Stimulated activated CD8-positive, alpha-beta memory T cell treated with anti-CD3 and anti-CD28 coated beads, Interleukin-4, amount 100 ng/mL, for 4 hours (primary cell): ENCODE measurements around the gene CCDC167.
A peak's percentile ranks its signal among the peaks of the same experiment; 100 is the strongest.

Experiments used
- DNase-seq, 2 donors: peaks; one replicate each; pipeline ENCODE4 v3.0.0-alpha.2; 2020; ENCODE audit warnings: low read depth in 2 of 2, low spot score in 1 of 2

CCDC167 gene

DNA sequence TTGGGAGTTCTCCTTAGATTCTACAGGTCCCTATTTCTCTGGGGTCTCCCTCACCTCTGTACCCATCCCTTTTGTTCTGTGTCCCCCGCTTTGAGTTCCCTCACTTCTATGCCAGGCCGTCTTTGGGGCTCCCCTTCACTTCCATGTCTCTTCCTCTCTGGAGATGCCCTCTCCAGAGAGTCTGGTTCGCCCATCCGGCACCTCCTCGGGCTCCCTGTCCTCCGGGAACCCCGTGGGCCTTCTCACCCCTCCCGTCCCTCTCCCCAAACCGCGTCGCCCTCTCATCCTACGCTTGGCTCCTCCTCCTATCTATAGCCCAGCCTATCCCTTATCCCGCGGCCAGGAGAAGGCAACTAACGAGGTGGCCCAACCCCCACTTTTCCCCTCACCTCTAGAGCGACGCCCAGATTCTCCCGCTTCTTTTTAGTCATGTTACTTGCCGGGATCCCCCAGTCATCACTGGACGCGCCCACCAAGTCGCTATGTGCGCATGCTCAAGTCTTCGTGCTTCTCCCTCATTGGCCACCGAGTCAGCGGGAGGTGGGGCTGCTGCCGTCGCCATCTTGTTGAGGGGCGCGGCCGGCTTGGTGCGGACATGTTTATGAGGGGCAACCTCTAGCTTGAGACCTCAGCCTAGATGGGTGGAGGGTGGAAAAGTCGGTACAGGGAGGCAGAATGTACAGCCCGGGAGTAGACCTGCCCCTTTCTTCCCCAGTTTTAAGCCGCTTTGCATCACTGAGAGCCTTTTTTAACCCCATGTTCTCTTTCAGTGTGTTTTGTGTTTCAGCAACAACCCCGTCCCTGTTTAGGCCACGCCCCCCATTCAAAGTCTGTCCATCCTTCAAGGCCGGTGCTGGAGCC is at the start of gene CCDC167:
Gene CCDC167 (minus strand): TSS at position 461 of the 861 bp plus-strand sequence. CDS start 30 bp downstream, at position 431.
- peak; percentile 92 to 93 for DNase-seq

DNA sequence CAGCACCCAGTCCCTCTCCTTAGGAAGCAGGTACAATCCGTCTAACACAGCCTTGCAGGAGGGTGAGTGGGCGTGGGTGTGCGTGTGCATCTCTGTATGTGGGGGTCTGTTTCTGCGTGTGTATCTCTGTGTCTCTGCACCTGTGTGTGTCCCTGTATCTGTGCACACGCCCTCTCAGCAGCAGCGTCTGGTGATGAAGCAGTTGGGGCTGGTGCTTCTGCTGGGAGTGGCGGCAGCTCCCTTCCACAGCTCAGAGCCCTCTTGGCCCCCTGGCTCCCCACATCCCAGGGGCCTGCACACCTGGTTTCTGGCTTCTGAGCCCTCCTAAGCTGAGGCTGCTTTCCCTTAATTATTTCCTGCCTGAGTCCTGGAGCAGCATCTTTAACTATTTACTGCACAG is 49.5 kb upstream of the CCDC167 start:
- DNase-seq, result no peak

DNA sequence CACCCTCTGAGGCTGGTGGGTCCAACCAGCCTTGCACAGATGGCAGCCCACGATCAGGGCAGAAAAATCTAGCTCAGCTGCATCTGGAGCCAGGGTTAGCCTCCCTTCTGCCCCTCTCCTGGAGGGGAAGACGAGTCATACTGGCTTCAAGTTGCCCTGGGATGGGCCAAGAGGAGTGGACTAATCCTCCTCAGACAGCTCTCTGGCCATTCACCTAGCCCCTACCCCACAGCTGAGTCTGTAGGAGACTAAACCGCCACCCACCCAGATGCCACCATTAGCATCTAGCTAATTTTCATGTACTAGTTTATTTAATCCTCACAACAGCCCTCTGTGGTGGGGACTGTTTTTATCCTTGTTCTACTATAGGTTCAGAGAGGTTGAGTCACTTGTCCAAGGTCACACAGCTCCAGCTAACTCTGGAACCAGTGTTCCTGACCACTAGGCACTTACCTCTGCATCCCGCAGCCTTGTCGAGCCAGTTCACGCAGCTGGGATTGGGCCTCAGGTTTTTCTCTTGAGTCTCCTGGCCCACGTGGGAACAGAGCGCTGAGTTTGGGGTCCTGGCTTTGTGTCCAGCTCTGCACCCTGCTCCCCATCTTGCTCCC is 48.5 kb upstream of the CCDC167 start:
- no peak for DNase-seq

DNA sequence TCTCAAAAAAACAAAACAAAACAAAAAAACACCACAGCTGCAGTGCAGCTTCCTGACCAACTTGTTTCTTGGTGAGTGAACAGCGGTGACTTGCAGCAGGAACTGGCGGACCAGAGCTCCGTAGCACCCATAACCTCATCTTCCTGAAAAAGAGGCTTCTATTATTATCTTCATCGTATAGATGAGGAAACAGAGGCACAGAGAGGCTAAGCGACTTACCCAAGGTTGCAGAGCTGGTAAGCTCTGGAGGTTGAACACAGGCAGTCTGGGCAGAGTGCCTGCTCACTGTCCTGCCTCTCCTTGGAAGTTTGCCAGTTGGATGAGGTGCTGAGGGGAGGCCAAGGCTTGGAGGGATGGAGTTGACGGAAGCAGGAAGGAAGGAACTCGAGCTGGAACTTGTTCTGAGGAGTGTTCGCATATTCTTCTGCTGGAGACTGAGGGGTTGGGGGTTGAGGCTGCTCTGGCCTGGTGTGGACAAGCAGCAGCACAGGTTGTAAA is 47.9 kb upstream of the CCDC167 start:
- DNase-seq, result no peak

DNA sequence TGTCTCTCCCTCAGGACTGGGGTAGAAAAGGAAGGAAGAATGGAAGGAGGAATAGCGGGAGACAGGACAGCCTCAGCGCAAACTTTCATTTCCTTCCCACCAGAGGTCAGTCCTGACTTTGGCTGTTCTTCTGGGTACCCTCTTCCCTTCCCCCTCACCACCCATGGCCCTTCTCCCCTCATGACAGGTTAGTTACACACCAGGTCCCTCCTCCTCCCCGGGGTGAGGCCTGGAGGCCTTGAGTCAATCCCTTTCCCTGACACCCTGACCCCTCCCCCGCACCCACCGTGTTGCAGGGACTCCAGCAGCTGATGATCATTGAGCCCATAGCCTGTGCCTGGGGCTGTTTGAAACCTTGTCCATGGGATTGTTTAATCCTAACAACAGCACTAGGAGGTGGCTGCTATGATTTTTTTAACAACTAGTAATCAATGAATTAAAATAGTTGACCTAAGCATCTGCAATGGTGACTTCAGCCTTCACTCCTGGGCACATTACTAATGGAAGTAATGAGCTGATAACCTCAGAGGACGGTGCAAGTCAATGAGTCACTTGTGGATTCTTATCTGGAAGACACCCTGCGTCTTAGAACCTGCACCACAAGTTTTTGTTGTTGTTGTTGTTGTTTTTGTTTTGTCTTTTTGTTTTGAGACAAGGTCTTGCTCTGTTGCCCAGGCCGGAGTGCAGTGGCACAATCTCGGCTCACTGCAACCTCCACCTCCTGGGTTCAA is 46.6 kb upstream of the CCDC167 start:
- DNase-seq, result no peak

DNA sequence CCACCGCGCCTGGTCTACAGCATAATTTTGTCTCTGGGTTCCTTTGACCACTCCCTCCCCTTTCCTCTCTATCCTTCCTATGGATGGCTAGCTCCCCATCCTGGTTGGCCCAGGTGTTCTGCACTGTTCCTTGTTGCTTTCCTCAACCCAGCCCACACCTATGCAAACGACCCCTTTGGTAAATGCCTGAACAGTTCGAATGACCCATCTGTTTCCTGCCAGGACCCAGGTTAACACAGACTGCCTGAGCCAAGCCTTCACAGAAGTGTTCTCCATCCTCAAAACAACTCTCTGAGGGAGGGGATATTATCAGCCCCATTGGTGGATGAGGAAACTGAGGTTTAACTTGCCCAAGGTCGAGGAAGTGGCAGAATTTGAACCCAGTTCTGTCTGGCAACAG is 44.8 kb upstream of the CCDC167 start:
- no peak for DNase-seq

DNA sequence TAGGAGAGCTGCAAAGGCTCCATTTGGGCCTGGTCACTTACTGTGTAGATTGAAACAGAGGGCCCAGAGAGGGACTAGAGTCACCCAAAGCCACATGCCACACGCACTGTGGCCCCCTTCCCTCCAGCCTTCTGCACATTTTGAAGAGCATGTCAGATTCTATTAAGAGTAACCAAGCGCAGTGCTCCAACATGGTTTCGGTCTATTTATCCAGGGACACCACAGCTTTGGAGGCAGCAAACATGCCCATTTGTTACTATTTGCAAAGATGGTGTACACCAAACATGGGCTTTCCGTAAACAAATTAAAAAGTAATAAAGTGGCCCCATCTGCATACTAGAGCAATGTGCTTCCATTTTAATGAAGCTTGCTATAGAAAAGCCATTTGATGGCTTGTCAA is 43.7 kb upstream of the CCDC167 start:
- DNase-seq, result no peak

DNA sequence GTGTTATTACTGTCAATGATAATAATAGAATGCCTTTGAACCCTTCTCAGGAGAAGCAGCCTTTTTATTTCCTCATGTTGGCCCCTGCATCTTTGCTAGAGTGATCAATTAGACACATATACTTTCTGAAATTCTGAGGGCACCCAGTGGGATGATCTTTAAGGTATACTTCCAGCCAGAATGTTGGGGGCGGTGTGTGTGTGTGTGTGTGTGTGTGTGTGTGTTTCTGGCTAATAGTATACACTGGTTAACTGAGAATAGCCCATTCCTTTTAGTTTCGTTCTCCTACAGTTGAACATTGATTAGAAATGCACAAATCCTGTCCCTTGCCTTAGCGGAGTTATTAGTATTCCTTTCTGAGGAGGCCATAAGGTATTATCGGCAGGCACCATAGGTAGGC is 41.7 kb upstream of the CCDC167 start:
- DNase-seq, result no peak

DNA sequence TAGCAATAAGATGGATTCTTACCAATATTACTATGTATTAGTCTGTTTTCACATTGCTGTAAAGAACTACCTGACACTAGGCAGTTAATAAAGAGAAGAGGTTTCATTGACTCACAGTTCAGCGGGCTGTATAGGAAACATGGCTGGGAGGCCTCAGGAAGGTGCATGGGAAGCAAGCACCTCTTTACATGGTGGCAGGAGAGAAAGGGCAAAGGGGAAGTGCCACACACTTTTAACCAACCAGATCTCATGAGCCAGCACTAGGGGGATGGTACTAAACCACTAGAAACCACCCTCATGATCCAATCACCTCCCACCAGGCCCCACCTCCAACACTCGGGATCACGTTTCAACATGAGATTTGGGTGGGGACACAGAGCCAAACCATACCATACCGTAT is 40.7 kb upstream of the CCDC167 start:
- DNase-seq, result no peak

DNA sequence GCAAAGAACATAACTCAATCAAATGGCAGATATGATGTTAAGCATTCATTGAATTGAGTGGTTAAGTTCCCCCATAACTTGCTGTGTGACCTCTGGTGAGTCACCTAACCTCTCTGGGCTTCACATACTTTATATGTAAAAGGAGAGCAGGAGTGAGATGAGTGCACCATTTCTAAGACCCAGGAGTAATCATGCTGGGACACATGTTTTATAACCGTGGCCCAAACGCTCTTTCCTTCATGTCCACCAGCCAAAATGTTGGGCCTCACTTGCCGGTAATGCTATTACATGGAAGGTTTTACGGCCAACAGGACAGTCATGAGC is 40.3 kb upstream of the CCDC167 start:
- DNase-seq, result no peak

DNA sequence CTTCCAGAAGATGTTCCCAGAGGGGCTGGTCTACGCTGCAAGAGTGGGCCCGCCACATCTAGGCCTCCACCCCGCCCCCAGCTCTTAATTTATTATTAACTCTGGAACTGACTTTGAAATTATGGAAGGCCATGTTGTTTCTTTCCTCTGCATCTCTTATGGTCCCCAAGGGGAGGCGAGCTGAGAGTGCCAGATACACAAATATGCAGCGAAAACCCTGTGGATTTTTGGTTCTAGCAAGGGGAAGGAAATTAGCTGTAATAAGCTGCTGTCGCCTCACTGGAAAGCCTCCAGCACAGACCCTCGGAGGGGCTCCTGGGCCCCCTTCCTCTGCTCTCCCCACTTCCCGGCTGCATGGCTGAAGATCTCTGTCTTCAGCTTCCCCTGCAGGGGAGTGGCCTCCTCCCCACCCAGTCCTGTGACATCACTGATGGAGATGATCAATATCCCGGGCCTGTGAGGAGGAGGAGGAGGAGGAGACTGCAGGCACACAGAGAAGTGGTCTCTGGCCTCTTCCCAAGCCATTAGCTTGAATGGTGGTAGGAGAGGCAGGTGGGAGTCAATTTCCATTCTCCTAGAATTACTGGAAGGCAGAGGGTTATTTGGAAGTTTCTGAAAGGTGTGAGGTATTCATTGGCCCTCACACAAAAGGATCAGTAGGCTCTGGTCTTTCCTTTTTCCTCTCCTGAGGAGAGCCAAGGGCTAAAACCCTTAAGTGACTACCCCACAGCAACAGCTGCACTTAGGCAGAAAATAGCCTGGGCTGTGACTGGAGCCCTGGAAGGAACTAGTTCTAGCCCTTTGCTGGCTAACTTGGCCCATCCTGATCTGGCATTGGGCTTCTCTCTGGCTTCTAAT is 39.7 kb upstream of the CCDC167 start:
- no peak for DNase-seq

DNA sequence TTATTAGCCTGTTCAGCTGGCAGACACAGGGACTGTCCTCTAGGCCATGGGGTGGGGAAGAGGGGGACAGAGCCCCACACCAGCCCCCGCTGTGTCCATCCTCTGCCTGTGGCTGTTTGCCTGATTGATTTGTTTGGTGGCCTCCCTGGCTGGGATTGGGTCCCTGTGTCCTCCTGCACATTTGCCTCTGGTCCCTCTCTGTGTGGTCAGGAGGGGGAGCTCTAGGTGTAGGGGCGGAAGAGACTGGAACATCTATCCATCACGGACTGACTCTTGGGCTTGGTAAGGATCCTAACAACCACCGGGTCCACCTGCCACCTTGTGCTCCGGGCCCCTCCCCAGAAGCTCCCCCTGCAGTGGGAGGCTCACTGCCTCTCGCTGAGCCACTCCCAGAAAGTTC is 38.4 kb upstream of the CCDC167 start:
- no peak for DNase-seq

DNA sequence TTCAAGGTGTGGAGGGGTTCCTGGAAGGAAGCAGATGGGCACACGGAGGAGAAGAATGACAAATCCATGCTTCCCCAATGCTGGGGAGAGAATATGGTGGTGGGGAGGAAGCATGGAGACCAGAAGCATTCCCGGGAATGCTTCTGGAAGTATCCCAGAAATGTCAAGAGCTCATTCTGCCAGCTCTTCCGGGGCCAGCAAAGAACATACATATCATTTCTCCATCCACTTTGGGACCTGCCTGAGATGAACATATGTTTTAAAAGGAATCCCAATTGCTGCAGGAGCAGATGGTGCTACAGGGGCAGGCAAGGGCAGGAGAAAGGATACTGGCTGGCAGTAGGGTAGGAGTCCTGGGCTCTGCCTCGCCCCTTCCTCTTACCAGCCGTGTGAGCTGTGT is 37.9 kb upstream of the CCDC167 start:
- DNase-seq, result no peak

DNA sequence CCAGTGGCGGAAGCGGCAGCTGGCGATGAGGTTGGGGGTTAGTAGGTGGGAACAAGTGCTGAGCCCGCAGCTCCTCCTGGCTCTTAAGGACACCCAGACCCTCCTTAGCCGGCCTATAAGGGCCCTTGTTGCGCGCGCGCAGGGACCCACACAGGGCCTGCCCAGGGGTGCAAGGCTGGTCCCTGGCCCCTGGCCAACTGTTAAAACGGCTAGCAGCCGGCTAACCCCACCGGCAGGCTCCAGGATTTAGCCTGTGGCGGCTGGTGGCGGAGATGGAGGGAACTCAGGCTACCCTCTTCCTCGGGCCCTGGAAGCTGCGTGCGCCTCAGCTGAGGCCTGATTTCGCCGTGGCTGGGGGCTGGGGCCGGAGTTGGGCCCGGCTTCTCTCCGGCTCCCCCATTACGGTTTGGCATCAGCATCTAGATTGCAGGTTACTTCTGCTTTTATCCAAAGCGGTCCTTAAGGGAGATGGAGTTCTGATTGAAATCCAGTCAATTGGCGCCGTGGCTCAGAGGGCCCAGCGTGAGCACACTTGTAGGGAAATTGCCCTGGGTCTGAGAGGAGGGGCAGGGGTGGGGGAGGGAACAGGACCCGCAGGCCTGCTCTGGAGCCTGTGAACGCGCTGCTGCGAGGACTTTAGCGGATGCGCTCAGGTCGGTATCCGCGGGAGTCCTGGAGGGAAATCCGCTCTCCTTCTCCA is 36.9 kb upstream of the CCDC167 start:
- DNase-seq, result no peak

DNA sequence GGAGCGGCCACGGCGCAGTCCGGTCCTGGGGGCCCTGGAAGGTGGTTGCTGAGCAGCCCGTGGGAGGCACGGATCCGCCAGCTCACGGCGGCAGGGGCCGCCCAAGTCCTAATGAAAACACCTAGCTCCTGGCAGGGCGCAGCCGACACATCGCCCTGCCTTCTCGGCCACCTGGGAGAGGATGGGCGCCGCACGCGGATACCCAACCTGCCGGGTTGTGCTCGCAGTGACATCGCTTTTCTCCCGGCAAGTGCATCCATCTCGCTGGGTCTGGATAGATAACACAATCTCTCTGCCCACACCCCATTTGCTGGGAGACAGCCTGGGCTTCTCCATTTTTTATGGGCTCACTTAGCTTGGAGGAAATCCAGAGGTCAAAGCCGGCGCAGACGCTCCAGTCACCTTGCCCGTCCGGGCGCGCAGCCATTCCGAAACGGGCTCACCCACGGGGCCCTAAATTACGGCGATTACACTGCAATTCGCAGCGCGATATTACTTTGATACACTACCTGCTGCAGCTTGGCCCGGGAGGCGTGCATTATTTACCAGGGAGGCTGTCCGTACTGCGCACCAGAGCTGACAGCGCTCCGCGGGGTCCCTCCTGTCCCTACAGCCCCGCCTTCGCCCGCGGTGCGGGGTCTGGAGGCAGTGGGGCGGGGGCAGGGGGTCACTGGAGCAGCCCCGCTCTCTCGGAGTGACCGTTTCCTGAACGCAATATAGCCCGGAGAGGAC is 36.2 kb upstream of the CCDC167 start:
- DNase-seq, result no peak

DNA sequence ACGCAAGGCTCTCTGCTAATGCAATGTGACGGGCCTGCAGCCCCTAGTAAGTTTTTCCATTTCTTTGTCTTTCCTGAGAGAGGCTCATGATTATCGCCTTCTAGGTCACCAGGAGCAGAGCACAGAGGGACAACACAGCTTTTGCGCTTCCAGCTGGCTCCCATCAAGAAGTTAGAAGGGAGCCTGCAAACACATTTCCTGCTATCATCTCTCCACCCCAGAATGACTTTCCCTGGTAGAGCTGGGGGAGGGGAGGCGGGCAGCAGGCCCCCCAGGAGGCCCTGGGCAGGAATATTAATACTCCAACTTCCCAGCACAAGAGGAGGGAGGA is 35.7 kb upstream of the CCDC167 start:
- DNase-seq, result no peak

DNA sequence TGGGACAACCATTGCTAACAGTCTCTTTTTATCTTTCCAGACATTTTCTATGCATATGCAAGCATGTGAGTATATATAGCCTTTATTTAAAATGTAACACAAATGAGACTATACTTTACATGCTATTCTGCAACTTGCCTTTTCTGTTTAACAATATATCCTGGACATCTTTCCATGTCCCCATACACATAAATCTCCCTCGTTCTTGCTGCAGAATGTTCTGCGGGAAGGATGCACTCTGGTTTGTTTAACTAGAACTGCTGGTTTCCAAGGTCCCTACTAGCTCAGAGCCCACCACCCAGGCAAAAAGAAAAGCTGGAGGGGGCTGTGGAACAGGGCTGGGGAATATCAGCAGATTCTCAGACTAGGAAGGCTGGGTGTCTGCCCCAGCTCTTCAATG is 35.2 kb upstream of the CCDC167 start:
- DNase-seq, result no peak

DNA sequence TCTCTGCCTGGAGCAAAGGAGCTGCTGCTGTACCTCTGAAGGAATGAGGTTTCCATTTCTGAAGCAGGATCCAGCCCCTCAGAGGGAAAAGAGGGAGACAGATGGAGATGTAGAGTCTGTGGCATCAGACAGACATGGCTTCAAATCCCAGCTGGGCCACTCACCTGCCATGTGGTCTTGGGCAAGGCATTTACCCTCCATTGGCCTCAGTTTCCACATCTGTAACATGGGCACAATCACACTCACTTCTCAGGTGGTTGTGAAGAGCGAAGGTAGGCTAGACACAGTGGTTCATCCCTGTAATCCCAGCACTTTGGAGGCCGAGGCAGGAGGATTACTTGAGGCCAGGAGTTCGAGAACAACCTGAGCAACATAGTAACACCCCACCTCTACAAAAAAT is 32.4 kb upstream of the CCDC167 start:
- no peak for DNase-seq

DNA sequence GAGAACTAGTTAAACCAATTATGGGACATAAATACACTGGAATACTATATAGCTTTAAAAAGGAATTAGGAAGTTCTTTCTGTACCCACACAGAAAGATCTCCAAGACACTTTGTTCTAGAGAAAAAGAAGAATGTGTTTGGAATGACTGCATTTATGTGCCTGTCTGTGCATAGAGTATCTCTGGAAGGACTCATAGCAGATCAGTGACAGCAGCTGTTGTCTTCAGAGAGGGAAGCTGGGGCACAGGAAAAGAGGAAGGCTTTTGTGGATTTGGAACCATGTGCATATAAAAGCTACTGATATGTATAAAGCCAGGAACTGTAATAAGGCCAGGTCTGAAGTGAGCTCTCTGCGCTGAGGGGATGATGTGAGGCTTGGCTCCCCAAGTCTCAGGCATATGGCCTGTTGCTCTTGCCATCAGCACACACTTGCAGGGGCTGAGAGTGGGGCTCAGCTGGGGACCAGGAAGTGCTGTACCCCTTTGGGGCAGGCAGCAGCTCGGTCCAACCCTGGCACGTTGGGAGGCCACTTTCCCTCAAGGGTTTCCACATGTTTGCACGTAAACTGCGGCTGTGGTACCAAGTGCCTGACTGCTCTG is 31.8 kb upstream of the CCDC167 start:
- no peak for DNase-seq

DNA sequence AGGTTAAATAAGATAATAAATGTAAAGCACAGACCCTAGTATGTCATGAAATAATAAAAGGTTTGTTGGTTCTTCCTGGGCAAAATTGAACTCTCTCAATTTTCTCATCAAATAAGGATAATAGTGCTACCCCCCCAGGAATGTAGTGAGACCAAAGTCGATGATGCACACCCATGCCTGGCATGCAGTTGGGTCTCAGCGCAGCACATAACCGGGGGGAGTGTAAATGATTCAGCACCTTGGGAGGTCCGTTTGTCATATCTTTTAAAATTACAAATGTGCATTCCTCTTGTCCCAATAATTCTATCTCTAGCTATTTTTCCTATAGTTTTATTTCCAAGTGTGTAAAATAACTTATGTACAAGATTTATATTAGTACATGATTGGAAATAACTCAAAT is 31.3 kb upstream of the CCDC167 start:
- no peak for DNase-seq
